HG03095 (cell line): ENCODE results near the gene HNMT.
"Not testable (repeated sequence)": the region's sequence is repeated elsewhere in the genome, so short reads cannot be mapped to it uniquely, and the experiment has no call there.

Experiments
- ATAC-seq: cut with Tn5 transposase; IDR thresholded peaks from one replicate; pipeline ENCODE4 v1.9.1; 2021; ENCODE audit warnings: moderate library complexity; ENCODE audit not compliant: unreplicated experiment

Gene HNMT

GRCh38 chr2:138037090-138037489 lies 72.8 kb downstream of the HNMT start:
- no peak for ATAC-seq

GRCh38 chr2:138040616-138041015 lies 76.3 kb downstream of the HNMT start:
- no peak for ATAC-seq

GRCh38 chr2:138042311-138042710 lies 78.0 kb downstream of the HNMT start:
- no peak for ATAC-seq

GRCh38 chr2:138043588-138043987 lies 79.3 kb downstream of the HNMT start:
- not testable (repeated sequence) for ATAC-seq

GRCh38 chr2:138058427-138058826 lies 94.2 kb downstream of the HNMT start:
- no peak for ATAC-seq

GRCh38 chr2:138059487-138060300 lies 95.4 kb downstream of the HNMT start:
- ATAC-seq, result no peak

- ATAC-seq, result no peak
Observed at GRCh38 chr2:138060301-138060635, 96.0 kb downstream of the HNMT start.

- ATAC-seq, result no peak
Observed at GRCh38 chr2:138061961-138062360, 97.7 kb downstream of the HNMT start.

GRCh38 chr2:138063181-138063580 lies 98.9 kb downstream of the HNMT start:
- no peak for ATAC-seq
